Middle frontal gyrus (tissue), 1 donor: ENCODE measurements around the gene SLC9A9.
A peak's percentile ranks its signal among the peaks of the same experiment; 100 is the strongest.

ENCODE experiments used
- DNase-seq: peaks from one replicate; pipeline ENCODE4 v3.0.0-alpha.2; 2015; ENCODE audit warnings: low spot score; ENCODE audit errors: extremely low spot score

The SLC9A9 gene

DNA sequence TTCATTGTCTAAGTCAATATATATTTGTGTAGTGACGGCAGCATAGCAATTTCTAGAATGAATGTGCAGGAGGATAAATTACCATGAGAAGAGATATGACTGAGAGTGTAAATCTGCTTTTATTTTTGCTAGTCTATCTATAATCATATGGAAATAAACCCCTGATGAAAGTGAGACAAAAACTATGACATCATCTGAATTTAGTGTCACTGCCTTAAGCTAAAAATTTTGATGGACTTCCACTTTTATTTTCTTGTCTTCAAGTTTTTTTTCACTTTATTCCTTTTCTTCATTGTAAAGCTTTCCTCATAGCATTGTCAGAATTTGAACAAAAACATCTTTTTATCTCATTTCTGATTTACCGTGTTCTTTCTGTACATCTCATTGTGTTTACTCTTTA is 486.7 kb downstream of the SLC9A9 start:
- no peak for DNase-seq

DNA sequence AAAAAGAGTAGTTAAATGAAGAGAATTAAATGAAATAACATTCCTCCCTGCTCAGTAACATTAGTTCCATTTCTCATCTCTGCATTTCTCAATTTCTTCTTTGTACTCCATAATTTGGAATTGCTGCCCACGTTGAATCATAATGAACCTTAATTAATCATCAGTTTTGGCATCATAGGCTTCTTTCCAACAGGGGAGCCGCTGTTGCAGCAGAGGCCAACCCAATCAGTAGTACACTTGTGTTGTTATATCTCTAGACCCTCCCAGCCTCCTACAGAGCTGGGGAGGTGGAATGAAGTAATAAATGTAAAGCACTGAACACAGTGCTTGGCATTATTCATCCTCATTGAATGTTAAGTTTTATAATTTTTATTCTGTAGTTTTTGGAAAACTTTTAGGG is 488.0 kb downstream of the SLC9A9 start:
- no peak for DNase-seq

DNA sequence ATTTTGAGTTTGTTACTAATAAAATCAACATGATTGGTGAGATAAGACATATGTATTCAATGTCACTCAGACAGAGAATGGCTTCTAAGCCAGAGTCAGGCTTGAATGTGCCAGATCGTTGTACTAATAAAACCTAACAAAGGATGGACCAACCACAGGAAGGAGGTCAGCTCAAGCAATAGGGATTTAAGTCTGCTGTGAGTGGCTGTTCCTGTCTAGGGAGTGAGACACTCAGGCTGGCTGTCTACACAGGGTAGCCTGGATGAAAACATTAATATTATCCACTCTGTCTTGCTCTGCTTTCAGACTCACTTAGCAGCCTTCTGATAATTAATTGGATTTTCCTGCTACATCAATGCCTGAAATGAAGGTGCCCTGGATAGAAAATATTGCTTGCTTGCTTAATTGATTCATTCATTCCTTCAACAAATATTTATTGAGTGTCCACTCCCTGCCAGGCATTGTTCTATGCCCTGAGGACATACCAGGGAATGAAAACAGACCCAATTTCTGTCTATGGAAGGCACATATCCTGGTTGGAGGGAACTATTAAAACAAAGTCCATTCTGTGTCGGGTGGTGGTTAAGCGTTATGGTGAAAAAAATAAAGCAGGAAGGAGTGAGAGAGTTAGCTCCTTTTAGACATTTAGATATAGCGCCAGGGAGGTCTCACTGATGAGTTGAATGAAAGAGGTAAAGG is 489.3 kb downstream of the SLC9A9 start:
- DNase-seq: no peak

DNA sequence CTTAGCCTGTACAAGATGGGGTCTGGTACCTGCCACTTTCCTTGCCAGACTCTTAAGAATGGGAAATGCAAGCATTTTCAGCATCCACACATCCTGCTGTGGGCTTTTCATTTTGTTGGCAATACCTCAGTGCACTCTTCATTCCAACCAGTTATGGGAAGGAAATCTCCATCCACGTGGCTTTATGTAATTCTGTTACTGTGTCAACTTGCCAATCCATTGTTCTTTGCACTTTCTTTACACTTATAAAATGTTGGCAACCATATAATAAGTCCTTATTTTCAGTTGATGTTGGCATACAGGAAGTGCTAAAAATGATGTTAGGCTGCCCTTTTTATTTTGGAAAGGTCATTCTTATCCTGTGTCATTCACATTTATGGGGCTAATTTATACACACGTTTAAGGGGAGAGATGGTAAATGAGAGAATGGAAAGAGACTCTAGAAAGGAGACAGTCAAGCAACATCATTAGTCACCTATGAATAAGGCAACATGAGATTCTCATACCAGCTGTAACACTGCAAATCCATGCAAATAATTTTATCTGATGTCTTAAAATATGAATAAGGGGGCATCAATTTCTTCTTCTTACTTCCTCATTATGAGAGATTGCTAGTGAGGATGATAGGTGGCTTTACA is 490.0 kb downstream of the SLC9A9 start:
- DNase-seq: no peak

DNA sequence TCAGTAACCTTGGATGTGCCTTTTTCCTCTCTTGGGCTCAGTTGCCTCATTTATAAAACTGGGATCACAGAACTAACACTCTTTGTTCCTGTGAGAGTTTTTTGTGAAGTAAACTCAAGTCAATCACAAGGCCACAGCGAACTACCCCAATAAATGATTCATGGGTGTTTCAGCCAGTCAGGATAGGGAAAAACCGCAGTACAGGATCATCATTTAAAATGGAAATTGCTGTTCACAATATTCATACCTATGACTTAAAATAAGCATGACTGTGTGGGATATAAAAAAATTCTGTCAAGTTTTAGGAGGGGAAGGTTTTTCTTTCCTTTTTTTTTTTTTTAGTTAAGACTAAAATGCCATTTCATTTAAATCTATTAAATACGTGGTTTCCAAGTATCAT is 490.6 kb downstream of the SLC9A9 start:
- DNase-seq: no peak

DNA sequence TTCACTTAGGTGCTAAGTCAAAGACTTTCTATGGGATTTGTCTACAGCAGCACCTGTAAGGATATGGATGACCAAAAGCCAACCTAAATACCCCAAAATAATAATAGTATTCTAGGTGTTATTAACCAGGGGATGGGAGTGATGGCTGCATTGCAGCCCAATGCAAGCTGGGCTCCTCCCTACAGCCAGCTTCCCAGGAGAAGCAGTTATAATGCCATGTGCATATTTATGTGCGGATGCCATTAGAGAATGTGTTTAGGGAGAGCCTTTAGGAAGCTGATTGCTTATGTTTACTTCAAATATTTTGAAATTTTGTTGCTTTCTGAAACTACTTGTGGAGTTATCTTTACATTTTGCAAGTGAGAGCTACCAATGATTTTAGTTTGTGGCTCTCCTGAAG is 491.4 kb downstream of the SLC9A9 start:
- no peak for DNase-seq

DNA sequence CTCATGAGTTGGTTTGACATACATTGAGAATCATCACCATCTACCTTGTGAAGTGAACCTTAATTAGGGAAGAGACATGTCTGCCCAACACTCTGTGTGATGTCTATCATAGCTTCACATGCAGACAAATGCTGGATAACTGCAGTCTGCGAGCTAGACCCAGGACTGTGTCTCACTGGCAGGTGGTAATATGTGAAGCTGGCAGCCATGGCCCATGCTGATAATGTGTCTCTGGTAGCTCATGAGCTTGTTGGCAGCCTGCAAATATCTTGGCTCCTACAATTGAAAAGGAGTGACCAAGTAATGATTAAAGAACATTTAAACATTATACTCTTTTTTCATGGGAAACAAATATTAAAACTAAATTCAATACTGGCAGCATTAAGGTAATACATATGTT is 493.9 kb downstream of the SLC9A9 start:
- DNase-seq: no peak

DNA sequence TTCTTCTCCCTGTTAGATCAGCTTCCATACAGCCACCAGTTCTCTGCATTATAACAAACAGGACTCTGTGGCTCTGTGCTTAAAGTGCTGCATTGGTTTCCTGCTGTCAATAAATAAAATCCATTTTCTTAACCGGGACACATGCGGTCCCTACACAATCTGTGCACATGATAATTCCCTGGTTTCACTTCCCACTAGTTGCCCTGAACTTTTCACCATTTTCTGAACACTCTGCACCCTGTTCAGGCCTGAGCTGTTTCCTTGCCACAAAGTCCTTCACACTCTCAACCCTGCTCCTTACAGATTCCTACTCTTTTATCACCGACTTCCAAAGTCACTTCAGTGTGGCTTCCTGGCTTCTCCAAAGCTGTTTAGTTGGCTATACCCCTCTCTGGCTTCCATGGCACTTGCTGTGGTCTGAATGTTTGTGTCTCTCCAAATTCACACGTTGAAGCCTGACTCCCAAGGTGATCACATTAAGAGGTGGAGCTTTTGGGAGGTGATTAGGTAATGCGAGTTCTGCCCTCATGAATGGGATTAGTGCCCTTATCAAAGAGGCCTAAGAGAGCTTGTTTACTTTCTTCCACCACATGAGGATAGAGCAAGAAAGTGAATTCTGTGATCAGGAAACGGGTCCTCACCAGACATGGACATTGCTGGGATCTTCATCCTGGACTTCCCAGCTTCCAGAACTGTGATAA is 495.3 kb downstream of the SLC9A9 start:
- no peak for DNase-seq

DNA sequence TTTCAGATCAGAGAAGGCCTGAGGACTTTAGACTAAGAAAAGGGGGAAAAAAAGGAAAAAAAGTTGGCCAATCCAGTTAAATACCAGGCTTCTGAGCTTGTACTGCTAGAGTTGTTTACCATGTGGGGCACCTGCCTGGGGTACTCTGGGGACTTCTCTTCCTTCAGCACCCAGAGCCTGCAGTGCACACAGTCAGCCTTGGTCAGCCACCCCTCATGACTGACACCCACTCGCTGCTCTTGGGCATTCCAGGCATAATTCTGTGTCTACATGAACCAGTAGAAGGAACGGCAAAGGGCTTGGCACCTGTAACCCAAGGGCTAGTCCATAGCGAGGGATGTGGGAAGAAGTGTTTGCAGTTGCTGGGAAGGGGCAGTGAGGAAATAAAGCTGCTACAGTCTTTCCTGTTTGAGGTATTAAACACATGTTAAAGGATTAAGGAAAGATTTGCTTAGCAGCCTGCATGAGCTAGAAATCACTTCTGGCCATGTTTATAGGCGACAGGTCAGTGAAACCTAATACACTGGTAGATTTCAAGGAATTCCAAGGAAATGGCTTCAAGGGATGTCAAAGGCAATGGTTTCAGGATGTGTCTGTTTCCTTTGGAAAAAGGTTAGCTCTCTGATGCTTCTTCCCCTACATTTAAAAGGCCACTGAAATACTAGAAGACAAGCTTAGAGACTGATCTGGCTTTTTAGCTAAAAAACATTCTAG is 496.2 kb downstream of the SLC9A9 start:
- no peak for DNase-seq

DNA sequence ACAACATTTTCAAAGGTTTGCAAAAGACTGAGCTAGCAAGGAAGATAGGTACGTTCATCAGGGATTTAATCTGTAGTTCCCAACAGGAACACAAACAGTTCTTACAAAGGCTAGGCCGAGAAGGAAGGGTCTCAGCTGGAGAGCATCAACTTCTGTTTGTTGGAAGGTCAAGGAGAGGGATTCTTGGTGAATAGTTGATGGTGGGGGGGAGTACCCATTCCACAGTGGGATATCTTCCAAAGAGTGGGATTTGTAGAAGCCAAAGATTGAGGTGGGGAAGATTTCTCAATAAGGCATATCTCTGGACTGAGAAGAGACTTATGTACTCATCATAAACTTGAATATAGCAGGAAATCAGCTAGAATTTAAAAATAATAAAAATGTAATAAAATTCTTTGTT is 496.9 kb downstream of the SLC9A9 start:
- DNase-seq: no peak

DNA sequence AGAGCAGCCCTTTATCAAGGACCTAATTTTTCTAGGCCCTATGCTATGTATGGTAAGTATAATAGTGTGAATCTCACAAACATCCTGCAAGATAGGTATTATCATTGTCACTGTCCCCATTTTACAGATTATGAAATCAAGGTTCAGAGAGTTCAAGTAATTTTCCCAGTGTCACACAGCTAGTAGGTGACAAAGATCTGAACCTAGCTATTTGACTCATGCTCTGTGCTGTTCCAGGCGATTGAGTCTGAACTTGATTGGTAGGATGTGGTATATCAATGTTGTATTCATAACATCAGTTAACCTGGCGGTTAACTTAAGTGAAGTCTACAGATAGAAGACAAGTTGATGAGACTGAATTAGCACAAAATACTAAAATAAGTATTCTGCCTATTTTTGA is 498.8 kb downstream of the SLC9A9 start:
- DNase-seq: no peak

DNA sequence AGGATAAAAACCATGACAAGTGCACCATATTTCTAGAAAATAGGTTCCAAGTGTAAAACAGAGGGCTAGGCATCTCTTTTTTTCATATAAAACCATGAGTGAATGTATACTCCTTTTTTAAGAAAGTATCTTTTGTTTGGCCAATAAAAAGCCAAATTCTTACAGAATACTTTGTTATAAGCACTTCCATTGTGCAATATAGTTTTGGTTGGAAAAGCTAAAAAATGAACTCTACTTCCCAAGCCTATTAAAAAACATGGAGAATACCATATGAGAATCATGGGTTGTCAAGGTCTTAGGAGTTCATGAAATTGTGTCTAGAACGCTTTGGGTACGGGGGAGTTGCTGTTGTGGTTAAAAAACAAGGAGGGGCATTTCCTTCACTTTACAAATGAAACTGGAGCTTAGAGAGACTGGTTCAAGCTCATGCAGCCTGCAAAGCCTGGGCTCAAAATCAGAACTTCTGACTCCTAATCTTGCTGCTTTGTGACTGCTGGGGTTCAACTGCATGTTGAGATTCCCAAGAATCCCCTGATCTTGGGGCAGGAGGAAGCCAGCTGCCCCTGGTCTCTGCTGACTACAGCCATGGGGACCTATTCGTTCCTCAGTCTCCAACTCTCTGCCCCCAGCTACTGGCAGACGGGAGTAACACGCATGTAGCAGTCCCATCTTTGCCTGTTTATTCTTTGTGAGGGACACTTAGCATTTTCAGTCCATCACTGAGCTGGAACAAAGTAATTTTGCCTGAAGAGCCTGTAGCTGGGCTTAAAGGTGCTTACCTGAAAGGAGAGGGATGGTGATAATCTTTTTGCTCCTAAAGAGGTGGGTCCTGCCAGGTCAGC is 499.6 kb downstream of the SLC9A9 start:
- DNase-seq: no peak

DNA sequence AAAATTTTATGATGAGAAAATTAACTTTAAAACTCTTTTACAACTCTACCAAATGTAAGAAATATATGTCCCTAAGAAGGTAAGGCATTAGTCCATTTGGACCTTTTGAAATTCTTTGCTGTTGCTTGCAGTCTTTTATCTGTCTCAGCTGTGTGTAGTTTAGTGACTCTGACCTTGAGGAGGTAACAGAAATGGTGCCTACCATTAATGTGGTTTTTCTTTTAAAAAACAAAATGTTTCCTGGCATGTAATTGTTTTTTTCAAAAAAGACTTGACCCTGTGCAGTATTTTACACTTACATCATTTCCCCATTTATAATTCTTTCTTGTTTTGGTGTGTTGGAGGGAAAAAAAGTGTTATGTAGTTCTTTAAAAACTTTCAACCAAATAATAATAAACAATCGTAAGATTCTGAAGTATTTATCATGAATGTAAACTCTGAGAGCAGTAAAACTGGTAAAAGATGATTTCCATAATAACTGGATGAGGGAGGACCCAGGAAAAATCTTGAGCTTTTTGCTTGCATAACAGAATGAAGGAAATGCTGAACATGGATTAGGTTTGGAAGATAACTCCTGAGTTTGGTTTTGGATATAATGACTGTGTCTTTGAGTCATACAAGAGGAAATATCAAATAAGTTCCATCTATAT is 503.6 kb downstream of the SLC9A9 start:
- DNase-seq: no peak

DNA sequence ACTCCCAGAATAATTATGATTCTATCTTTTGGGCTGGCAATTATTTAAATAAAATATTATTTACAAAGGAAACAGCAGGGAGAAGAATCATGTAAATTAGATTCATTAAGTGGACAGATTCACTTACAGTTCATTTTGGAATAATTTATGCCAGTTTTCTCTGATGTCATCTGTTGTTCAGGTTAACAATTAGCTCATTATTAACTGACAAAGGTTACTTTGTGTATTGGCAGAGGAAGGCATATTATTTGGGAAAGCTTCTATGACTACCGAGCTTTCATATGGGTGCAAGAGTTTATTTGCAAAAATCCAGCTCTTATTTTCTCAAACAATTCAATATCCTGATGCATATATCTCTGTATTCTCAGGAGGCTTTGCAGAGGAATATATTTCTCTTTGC is 504.3 kb downstream of the SLC9A9 start:
- DNase-seq: no peak

DNA sequence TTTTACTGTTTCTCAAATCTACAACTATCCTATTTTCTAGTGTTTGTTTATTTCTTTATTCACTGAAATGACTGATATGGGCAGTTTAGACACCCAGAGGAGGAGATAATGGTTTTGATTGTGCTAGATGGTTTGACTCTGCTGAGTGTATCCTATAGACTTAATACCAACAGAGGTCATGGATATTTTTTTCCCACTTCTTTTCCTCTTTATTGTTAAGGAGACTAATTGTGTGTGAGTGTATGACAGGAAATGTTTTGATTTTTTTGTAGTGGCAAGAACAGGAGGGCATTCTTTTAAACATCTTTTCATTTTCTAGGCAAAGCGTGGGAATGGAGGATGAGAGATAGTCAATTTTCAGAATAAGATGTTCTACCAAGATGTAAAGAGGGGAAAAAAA is 505.2 kb downstream of the SLC9A9 start:
- DNase-seq: no peak

DNA sequence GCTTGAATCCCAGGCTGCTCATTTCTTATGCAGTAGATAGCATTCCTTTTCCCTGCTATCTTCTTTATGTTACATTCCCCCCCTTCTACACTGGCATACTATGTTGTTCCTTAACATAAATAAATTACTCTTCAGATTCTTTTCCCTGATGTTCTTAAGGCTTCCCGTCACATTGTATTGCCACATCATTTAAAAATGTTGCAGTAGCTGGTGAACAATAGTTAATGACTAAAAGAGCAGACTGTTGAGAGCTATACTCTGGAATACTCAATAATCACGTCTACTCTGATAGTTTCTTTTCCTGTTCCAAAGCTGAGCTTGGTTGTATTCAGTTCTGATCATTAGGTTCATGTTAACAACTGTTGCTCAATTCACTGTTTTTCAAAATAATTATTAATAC is 508.8 kb downstream of the SLC9A9 start:
- no peak for DNase-seq

DNA sequence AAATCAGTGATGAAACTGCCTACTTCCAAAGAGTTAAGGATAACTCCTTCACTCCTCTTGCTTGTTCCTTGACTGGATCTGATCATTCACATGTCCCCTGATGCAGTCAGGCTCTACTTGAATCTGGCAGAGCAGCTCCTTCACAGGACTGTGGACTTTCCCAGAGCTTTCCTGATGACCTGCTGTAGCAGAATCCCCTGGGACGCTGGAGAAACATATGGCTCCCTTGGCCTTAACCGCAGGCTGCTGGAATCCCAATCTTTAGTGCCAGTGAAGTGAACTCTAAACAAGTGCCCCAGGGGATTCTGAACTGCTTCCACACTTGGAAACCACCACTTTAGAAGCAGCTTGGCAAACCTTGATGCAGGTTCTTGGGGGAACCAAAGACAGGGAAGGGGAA is 510.9 kb downstream of the SLC9A9 start:
- DNase-seq: no peak

DNA sequence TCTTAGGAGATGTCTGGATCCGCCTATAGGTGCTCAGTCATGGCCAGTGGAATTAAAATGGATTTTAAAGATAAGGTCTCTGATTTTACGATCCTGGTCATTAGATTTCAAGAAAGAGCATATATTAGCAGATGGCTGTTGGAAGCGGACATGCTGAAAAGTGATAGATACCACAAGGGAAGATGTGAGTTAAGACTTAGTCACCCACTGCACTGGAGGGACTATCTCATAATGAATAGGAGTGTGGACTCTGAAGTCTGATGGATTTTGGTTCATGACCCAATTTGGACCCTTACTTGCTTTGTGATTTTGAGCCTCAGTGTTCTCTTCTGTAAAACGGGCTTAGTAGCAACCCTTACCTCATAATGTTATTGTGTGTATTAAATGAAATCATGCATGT is 514.0 kb downstream of the SLC9A9 start:
- DNase-seq: no peak

DNA sequence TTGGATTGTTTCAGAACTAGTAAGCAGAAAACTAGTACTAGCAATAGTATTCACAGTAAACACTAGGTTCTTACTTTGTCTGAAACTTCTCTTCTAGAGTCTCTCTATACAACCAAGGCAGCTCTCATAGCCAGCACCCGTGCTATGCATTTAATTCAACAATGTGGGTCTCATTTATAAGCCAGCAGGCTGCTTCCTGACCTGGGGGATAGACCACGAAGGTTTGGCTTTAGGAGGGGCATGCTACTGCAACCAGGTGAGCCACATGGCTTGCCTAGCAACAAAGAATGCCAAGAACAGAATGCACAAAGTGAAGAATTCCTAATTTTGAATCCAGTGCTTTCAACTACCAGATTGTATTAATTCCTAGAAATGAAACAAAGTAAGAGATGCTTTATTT is 514.9 kb downstream of the SLC9A9 start:
- DNase-seq: no peak

DNA sequence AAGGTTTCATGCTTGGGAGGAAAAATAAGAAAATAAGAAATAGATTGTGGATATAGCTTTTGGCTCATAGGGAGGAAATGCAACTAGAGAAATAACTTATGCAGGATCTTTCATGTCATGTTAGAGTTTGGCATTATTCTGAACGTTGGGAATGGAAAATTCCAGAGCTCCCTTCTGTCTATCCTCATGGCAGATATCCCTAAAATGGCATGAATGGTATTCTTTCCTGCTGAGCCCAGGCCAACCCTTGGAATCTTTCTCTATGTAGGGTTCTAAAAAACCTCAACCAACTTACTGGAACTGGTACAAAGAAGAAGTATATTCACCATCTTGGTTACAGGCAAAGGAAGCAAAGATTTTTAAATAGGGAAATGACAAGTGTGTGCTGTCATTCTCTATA is 516.2 kb downstream of the SLC9A9 start:
- DNase-seq: no peak

DNA sequence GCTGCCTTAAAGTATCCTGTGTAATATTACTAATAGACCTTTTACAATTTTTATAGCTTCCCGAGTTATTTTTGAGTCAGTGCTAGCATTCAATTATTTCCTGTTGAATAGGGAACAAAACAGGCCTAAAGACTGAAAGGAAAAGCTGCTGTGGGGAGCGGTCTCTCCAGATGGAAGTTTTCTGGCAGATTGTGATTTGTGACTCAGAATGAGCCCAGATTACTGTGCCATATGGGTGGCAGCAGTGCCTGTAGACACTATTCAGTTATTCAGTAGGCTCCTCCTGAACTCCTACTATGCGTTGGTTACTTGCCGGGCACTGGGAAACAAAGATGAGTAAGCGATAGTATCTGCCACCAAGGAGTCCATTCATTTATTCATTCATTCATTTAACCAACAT is 516.9 kb downstream of the SLC9A9 start:
- DNase-seq: peak; percentile 35
